B cell (primary cell): ENCODE measurements around the gene FRMD3. TPM values are rescaled to one million over a fixed set of nuclear protein-coding genes. Genes with fewer than 3 reads are reported as not detected.

Experiments
- ATAC-seq: fragments of 200-7000 bp; cut with Tn5 transposase; one replicate; pipeline ENCODE4 v1.10.0; 2021; ENCODE audit warnings: low read depth, mild to moderate bottlenecking, moderate number of reproducible peaks, moderate library complexity
- CTCF ChIA-PET: fragments of 350-600 bp; sonication (Branson Sonifier 250); formaldehyde crosslinking; loops from one replicate; lab custom pipeline; 2021; ENCODE audit warnings: antibody characterized with exemption, inconsistent platforms; lab: Charles Lee
- POLR2A ChIA-PET: fragments of 350-600 bp; sonication (Branson Sonifier 250); formaldehyde crosslinking; loops from one replicate; lab custom pipeline; 2021; ENCODE audit warnings: antibody characterized with exemption; lab: Charles Lee
- DNase-seq: peaks from one replicate; pipeline ENCODE4 v3.0.0; 2013
- H2AFZ ChIP-seq: 2 replicates; pipeline ENCODE4 v1.6.1; 2012; ENCODE audit warnings: mild to moderate bottlenecking, low read depth, low read length; ENCODE audit not compliant: insufficient read depth, poor library complexity, severe bottlenecking
- H3K27ac ChIP-seq, 2 donors: 1 replicate in 1 of 2; 2 replicates in 1 of 2; pipeline ENCODE4 v1.5.1; 2012 to 2013; ENCODE audit warnings: low read length in 2 of 2, mild to moderate bottlenecking in 2 of 2, moderate library complexity in 1 of 2
- H3K27me3 ChIP-seq, 4 experiments: fragments of 200-600 bp in 1 of 4; sonication (generic) in 1 of 4; replicated peaks in 1 of 4; 1 replicate in 2 of 4; 2 replicates in 2 of 4; pipeline versions ENCODE4 v1.6.1 to v1.7.0; 2013 to 2016; ENCODE audit warnings: low read length in 3 of 4, mild to moderate bottlenecking in 2 of 4, mixed read lengths in 1 of 4, moderate library complexity in 1 of 4; ENCODE audit not compliant: insufficient read depth in 4 of 4, control insufficient read depth in 3 of 4; ENCODE audit errors: control extremely low read depth in 1 of 4
- H3K36me3 ChIP-seq, 2 experiments: replicated peaks in 1 of 2; 1 replicate in 1 of 2; 2 replicates in 1 of 2; pipeline versions ENCODE4 v1.6.1 to v1.7.1; 2013; ENCODE audit warnings: low read length in 1 of 2; ENCODE audit not compliant: insufficient read depth in 2 of 2, control insufficient read depth in 1 of 2; ENCODE audit errors: control extremely low read depth in 1 of 2, extremely low read depth in 1 of 2
- H3K4me1 ChIP-seq, 2 donors: fragments of 200-600 bp in 1 of 2; sonication (generic) in 1 of 2; 1 replicate in 1 of 2; 2 replicates in 1 of 2; pipeline versions ENCODE4 v1.5.1 to v1.6.1; 2013 to 2017; ENCODE audit warnings: low read length in 2 of 2; ENCODE audit not compliant: control insufficient read depth in 2 of 2, insufficient read depth in 2 of 2
- H3K4me2 ChIP-seq: replicated peaks from 2 replicates; pipeline ENCODE3; 2012; ENCODE audit warnings: mild to moderate bottlenecking, low read depth, low read length; ENCODE audit not compliant: poor library complexity, severe bottlenecking
- H3K4me3 ChIP-seq, 5 experiments: fragments of 200-600 bp in 1 of 5; sonication (generic) in 1 of 5; 1 replicate in 3 of 5; 2 replicates in 2 of 5; pipeline versions ENCODE4 v1.5.1 to v1.7.0; 2011 to 2016; ENCODE audit warnings: low read length in 4 of 5, mild to moderate bottlenecking in 4 of 5, low read depth in 2 of 5, control low read depth in 1 of 5, moderate library complexity in 1 of 5; ENCODE audit not compliant: insufficient read depth in 1 of 5; ENCODE audit errors: control extremely low read depth in 1 of 5, extremely low read depth in 1 of 5
- H3K79me2 ChIP-seq: fragments of 200-600 bp; sonication (generic); one replicate; pipeline ENCODE4 v1.6.0; 2016; ENCODE audit warnings: low read length; ENCODE audit not compliant: control insufficient read depth, insufficient read depth
- H3K9ac ChIP-seq: fragments of 200-600 bp; sonication (generic); 2 replicates; pipeline ENCODE4 v1.6.1; 2017; ENCODE audit warnings: mild to moderate bottlenecking, low read length, moderate library complexity
- H3K9me3 ChIP-seq, 3 donors: one replicate each; pipeline versions ENCODE4 v1.6.1 to v1.7.1; 2013; ENCODE audit warnings: low read length in 2 of 3; ENCODE audit not compliant: control insufficient read depth in 2 of 3, insufficient read depth in 1 of 3; ENCODE audit errors: control extremely low read depth in 1 of 3
- H4K20me1 ChIP-seq: 2 replicates; pipeline ENCODE4 v1.6.0; 2012; ENCODE audit warnings: mild to moderate bottlenecking, low read length; ENCODE audit not compliant: insufficient read depth, control insufficient read depth, poor library complexity, severe bottlenecking
- H3K27ac Mint-ChIP-seq: one replicate; pipeline ENCODE4 v1.8.0; 2021; ENCODE audit warnings: mixed read lengths
- H3K27me3 Mint-ChIP-seq: one replicate; pipeline ENCODE4 v1.8.0; 2021; ENCODE audit warnings: mixed read lengths
- H3K4me1 Mint-ChIP-seq: one replicate; pipeline ENCODE4 v1.8.0; 2021; ENCODE audit warnings: mixed read lengths
- H3K4me3 Mint-ChIP-seq: one replicate; pipeline ENCODE4 v1.8.0; 2021; ENCODE audit warnings: mixed read lengths
- H3K9me3 Mint-ChIP-seq: one replicate; pipeline ENCODE4 v1.8.0; 2022; ENCODE audit warnings: mixed read lengths; ENCODE audit not compliant: insufficient read depth
- CTCF ChIP-seq: fragments of 200-600 bp; IDR thresholded peaks from one replicate; pipeline ENCODE4 v1.8.0; 2022; ENCODE audit warnings: antibody characterized with exemption, mild to moderate bottlenecking
- EZH2 ChIP-seq: IDR thresholded peaks from 2 replicates; pipeline ENCODE4 v1.6.1; 2012; ENCODE audit warnings: borderline replicate concordance, low read depth, mild to moderate bottlenecking, moderate library complexity, low read length; ENCODE audit not compliant: insufficient read depth, poor library complexity, severe bottlenecking
- WGBS: methylation state at CpG from one replicate; pipeline ENCODE4 v1.1.5; 2013; ENCODE audit warnings: missing lambda C conversion rate; ENCODE audit not compliant: insufficient coverage; 5-methylcytosine and 5-hydroxymethylcytosine counted together
- intact Hi-C: fragments of 100-400 bp; cut with micrococcal nuclease; formaldehyde crosslinking; loops from one replicate; pipeline ENCODE4 v1.10.0; 2022
- polyA plus RNA-seq: library from polyadenylated mRNA; depleted of rRNA; stranded (reverse); fragments of >200 nt; gene quantifications from 2 replicates; pipeline ENCODE4 v1.2.3, GENCODE V29; 2012
- total RNA-seq, 2 donors: library from RNA; stranded (reverse); fragments of 120-200 nt in 1 of 2; gene quantifications; 1 replicate in 1 of 2; 2 replicates in 1 of 2; pipeline versions ENCODE4 v1.2.3 to v1.2.4, GENCODE V29; 2013 to 2022

The FRMD3 gene
- total and polyA plus RNA-seq, 2 donors (not counting 1 experiment from before 2014, with no cell fraction given): 0.37 to 0.49 TPM

- CTCF ChIA-PET: no interaction called here
- Histone ChIP-seq H3K27me3 (no peaks in the 10 kb centered on the region), H4K20me1 (no peaks in the 10 kb centered on the region), H3K27ac (no peak overlapping the region), H3K4me3 (no peak overlapping the region), H3K4me2 (no peak overlapping the region), H3K79me2 (no peaks in the 10 kb centered on the region), H3K9me3 (no peaks in the 10 kb centered on the region), H3K9ac (no peak overlapping the region), H3K36me3 (no peaks in the 10 kb centered on the region), H3K4me1 (no peaks in the 10 kb centered on the region), H2AFZ (no peak overlapping the region)
- ATAC-seq (no peak), DNase-seq (no peak)
- no peak overlapping the region for H3K4me3 Mint-ChIP-seq
- intact Hi-C loops: no loop called here
- H3K4me1 Mint-ChIP-seq: no peaks in the 10 kb centered on the region
- WGBS: no CpG with 5 or more reads among the region's 3 CpGs
- H3K27me3 Mint-ChIP-seq: no peaks in the 10 kb centered on the region
- TF ChIP-seq CTCF (no peak), EZH2 (no peak)
- POLR2A ChIA-PET: no interaction called here
- no peak overlapping the region for H3K27ac Mint-ChIP-seq
- peaks cover 5% of the 10 kb centered on the region for H3K9me3 Mint-ChIP-seq
These were observed 81.2 kb downstream of the FRMD3 start for GRCh38 chr9:83457005-83457404.

DNA sequence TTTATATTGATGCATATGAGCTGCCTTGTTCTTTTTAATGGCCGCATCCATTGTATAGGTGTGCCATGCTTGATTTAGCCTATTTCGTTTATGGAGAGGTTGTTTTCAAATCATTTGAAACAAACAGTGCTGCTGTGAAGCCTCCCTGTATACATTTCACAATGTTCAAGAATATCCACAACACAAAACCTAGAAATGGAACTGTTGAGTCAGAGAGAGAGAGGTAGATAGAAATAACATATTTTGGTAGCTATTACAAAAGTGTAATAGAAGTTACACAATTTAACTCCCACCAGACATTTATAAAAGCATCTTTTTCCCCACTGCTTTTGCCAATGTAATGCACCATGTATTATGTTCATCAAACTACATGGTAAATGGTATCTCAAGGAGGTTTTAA, 82.0 kb downstream of the FRMD3 start:
- H3K9me3 ChIP-seq: no peaks in the 10 kb centered on the region
- H2AFZ ChIP-seq: no peak overlapping the region
- intact Hi-C loops: no loop called here
- no peaks in the 10 kb centered on the region for H3K27me3 Mint-ChIP-seq
- ATAC-seq (no peak), DNase-seq (no peak)
- H3K36me3 ChIP-seq: no peaks in the 10 kb centered on the region
- no peaks in the 10 kb centered on the region for H4K20me1 ChIP-seq
- TF ChIP-seq CTCF: no peak
- no peak for TF ChIP-seq EZH2
- no peak overlapping the region for H3K4me2 ChIP-seq
- no peak overlapping the region for H3K4me3 ChIP-seq
- no peaks in the 10 kb centered on the region for H3K4me1 Mint-ChIP-seq
- peaks cover 4% of the 10 kb centered on the region for H3K9me3 Mint-ChIP-seq
- H3K27ac Mint-ChIP-seq: no peak overlapping the region
- ChIA-PET POLR2A (no interaction called here), CTCF (no interaction called here)
- H3K4me1 ChIP-seq: no peaks in the 10 kb centered on the region
- no peak overlapping the region for H3K4me3 Mint-ChIP-seq
- H3K9ac ChIP-seq: no peak overlapping the region
- no peaks in the 10 kb centered on the region for H3K79me2 ChIP-seq
- no peaks in the 10 kb centered on the region for H3K27me3 ChIP-seq
- WGBS: no CpG with 5 or more reads among the region's 2 CpGs
- no peak overlapping the region for H3K27ac ChIP-seq
